ENCODE results near the gene PRKN.
"Not testable (repeated sequence)": the region's sequence is repeated elsewhere in the genome, so short reads cannot be mapped to it uniquely, and the experiment has no call there.

PRKN gene

GRCh38 chr6:162679681-162680080 is 47.9 kb downstream of the PRKN start:
- no peak for DNase-seq (ENCODE audit: low spot score)
- no peak for TF ChIP-seq CTCF (IDR thresholded peaks at IDR 0.05; ENCODE audit: borderline replicate concordance, control extremely low read depth, extremely low read depth, insufficient read depth, missing control alignments)
- in situ Hi-C loops (cut with MboI; ENCODE audit: low sequenced_read_pairs, unreplicated experiment): no loop called here

- DNase-seq (ENCODE audit: low spot score); in situ Hi-C loops (cut with MboI; ENCODE audit: low sequenced_read_pairs, unreplicated experiment): not testable (repeated sequence)
These were observed 48.7 kb downstream of the PRKN start for GRCh38 chr6:162678896-162679295.

- in situ Hi-C loops (cut with MboI; ENCODE audit: low sequenced_read_pairs, unreplicated experiment): no loop called here
- no peak for DNase-seq (ENCODE audit: low spot score)
- TF ChIP-seq CTCF (IDR thresholded peaks at IDR 0.05; ENCODE audit: borderline replicate concordance, control extremely low read depth, extremely low read depth, insufficient read depth, missing control alignments): no peak
These were observed 52.1 kb downstream of the PRKN start for GRCh38 chr6:162675503-162675902.

GRCh38 chr6:162674452-162674851 is 53.1 kb downstream of the PRKN start:
- DNase-seq (ENCODE audit: low spot score): no peak
- no peak for TF ChIP-seq CTCF (IDR thresholded peaks at IDR 0.05; ENCODE audit: borderline replicate concordance, control extremely low read depth, extremely low read depth, insufficient read depth, missing control alignments)
- in situ Hi-C loops (cut with MboI; ENCODE audit: low sequenced_read_pairs, unreplicated experiment): no loop called here

- no peak for DNase-seq (ENCODE audit: low spot score)
- TF ChIP-seq CTCF (IDR thresholded peaks at IDR 0.05; ENCODE audit: borderline replicate concordance, control extremely low read depth, extremely low read depth, insufficient read depth, missing control alignments): no peak
- in situ Hi-C loops (cut with MboI; ENCODE audit: low sequenced_read_pairs, unreplicated experiment): no loop called here
These were observed 55.9 kb downstream of the PRKN start for GRCh38 chr6:162671580-162672165.

- in situ Hi-C loops (cut with MboI; ENCODE audit: low sequenced_read_pairs, unreplicated experiment): no loop called here
- no peak for TF ChIP-seq CTCF (IDR thresholded peaks at IDR 0.05; ENCODE audit: borderline replicate concordance, control extremely low read depth, extremely low read depth, insufficient read depth, missing control alignments)
- no peak for DNase-seq (ENCODE audit: low spot score)
These were observed 57.2 kb downstream of the PRKN start for GRCh38 chr6:162670345-162670744.

GRCh38 chr6:162666246-162666645 is 61.3 kb downstream of the PRKN start:
- in situ Hi-C loops (cut with MboI; ENCODE audit: low sequenced_read_pairs, unreplicated experiment): no loop called here
- DNase-seq (ENCODE audit: low spot score): no peak
- no peak for TF ChIP-seq CTCF (IDR thresholded peaks at IDR 0.05; ENCODE audit: borderline replicate concordance, control extremely low read depth, extremely low read depth, insufficient read depth, missing control alignments)

Measured in GM13976 (cell line).